ENCODE measurements around the gene COPS3. TPM values are rescaled to one million over a fixed set of nuclear protein-coding genes. Genes with fewer than 3 reads are reported as not detected.

COPS3 gene
- total RNA-seq, 1 experiment from 2014 or later = 113 TPM

DNA sequence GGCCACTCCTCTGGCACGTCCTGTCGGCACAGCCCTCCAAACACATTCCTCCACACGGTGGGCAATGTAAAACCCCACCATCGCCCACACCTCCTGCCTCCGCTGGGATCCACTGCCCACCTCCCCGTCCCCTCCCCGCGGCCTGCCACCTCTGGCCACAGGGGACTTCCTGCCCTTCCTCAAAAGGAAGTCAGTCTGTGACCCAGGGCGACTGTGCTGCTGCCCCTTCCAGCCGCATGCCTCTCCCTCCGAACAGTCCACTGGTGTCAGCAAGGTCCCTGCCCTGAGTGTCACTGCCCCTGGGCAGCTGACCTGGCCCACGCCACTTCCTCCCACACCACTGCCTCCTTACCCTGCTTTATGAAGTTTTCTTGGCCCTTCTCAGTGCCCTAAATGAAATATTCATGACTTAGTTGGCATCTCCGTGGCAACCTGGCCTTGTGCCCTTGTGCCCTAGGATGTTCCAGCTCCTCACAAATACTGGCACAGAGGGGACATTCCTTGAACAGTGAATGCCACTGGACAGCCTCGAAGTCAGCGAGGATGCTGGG is 76.9 kb downstream of the COPS3 start:
- Histone ChIP-seq H3K4ac (ENCODE audit: low read depth, low read length) (no peak overlapping the region), H2BK120ac (ENCODE audit: low read depth, low read length, poor library complexity, severe bottlenecking) (no peak overlapping the region), H2BK5ac (ENCODE audit: insufficient read length, low read length) (no peak overlapping the region), H3K4me1 (ENCODE audit: insufficient read depth, low read length) (no peaks in the 10 kb centered on the region), H3K18ac (ENCODE audit: insufficient read length, low read depth, low read length) (no peak overlapping the region), H3K14ac (ENCODE audit: insufficient read depth, low read length) (no peak overlapping the region), H4K91ac (ENCODE audit: insufficient read length, low read depth, low read length) (no peak overlapping the region), H3K79me1 (ENCODE audit: insufficient read depth, low read depth, low read length, poor library complexity, severe bottlenecking) (no peaks in the 10 kb centered on the region), H3T11ph (ENCODE audit: low read length) (no peak overlapping the region), H2BK12ac (ENCODE audit: insufficient read length, low read depth, low read length) (no peak overlapping the region), H4K8ac (replicated peaks; ENCODE audit: insufficient read length, low read depth, low read length) (no peak overlapping the region), H3K27ac (ENCODE audit: insufficient read length, low read depth, low read length) (no peak overlapping the region), H4K5ac (ENCODE audit: insufficient read length, low read depth, low read length) (no peak overlapping the region), H4K20me1 (ENCODE audit: control insufficient read depth, insufficient read depth, insufficient read length) (no peaks in the 10 kb centered on the region), H3K23ac (ENCODE audit: insufficient read length, low read depth, low read length) (no peak overlapping the region), H3K27me3 (ENCODE audit: insufficient read depth, low read length) (no peaks in the 10 kb centered on the region), H3K9ac (ENCODE audit: extremely low read depth, insufficient read length, low read length) (no peak overlapping the region), H2BK20ac (ENCODE audit: low read depth, low read length, poor library complexity, severe bottlenecking) (no peak overlapping the region), H2BK15ac (ENCODE audit: low read depth, low read length) (no peak overlapping the region), H3K79me2 (ENCODE audit: insufficient read depth, low read length) (no peaks in the 10 kb centered on the region), H3K56ac (ENCODE audit: insufficient read length, low read depth, low read length) (no peak overlapping the region), H3K4me2 (ENCODE audit: insufficient read depth, insufficient read length, low read length) (no peak overlapping the region), H3K9me3 (ENCODE audit: control insufficient read depth, low read depth, low read length) (no peaks in the 10 kb centered on the region), H2AK5ac (ENCODE audit: insufficient read length, low read length) (no peak overlapping the region), H3K23me2 (ENCODE audit: insufficient read length, low read depth, low read length, poor library complexity, severe bottlenecking) (peaks cover 3% of the 10 kb centered on the region), H2AFZ (ENCODE audit: low read length) (no peak overlapping the region)
- Mint-ChIP-seq H3K9me3 (no peaks in the 10 kb centered on the region), H3K4me1 (no peaks in the 10 kb centered on the region), H3K27ac (peak overlapping the region in 1 of 3 experiments; percentile 74; a peak in 3 of 7 replicates), H3K27me3 (ENCODE audit: low read depth) (no peaks in the 10 kb centered on the region), H3K4me3 (no peak overlapping the region), H3K36me3 (ENCODE audit: insufficient read depth in 1 of 3, low read depth in 3 of 3) (no peaks in the 10 kb centered on the region)
- TF ChIP-seq CTCF (conservative IDR thresholded peaks at IDR 0.05) = no peak
- no peak for DNase-seq
- WGBS (ENCODE audit: extremely low coverage, insufficient read length, low lambda C conversion rate) = no CpG with 5 or more reads among the region's 15 CpGs
